Gastrocnemius medialis (tissue), 4 donors: ENCODE measurements around the gene GIGYF2. TPM values are rescaled to one million over a fixed set of nuclear protein-coding genes. Genes with fewer than 3 reads are reported as not detected.

Experiments
- ATAC-seq, 2 donors: fragments of 150-250 bp; one replicate each; pipeline ENCODE4 v1.9.1; 2016
- DNase-seq, 2 donors: peaks; one replicate each; pipeline ENCODE4 v3.0.0-alpha.2; 2019
- H3K27ac ChIP-seq, 4 donors: fragments of 200-600 bp; sonication (generic); 1 replicate in 1 of 4; 2 replicates in 3 of 4; pipeline ENCODE4 v1.5.1; 2016 to 2018; ENCODE audit warnings: mild to moderate bottlenecking in 2 of 4, moderate library complexity in 1 of 4
- H3K27me3 ChIP-seq, 3 donors: fragments of 200-600 bp; sonication (generic) in 2 of 3; 1 replicate in 1 of 3; 2 replicates in 2 of 3; pipeline versions ENCODE4 v1.5.1 to v1.6.0; 2016 to 2019; ENCODE audit warnings: mild to moderate bottlenecking in 1 of 3, moderate library complexity in 1 of 3
- H3K36me3 ChIP-seq, 2 donors: fragments of 200-600 bp; sonication (generic) in 1 of 2; one replicate each; pipeline ENCODE4 v1.5.1; 2017 to 2018
- H3K4me1 ChIP-seq, 2 donors: fragments of 200-600 bp; sonication (generic) in 1 of 2; one replicate each; pipeline ENCODE4 v1.5.1; 2016 to 2017; ENCODE audit warnings: mild to moderate bottlenecking in 2 of 2
- H3K4me3 ChIP-seq, 4 donors: fragments of 200-600 bp; sonication (generic) in 3 of 4; 1 replicate in 1 of 4; 2 replicates in 3 of 4; pipeline ENCODE4 v1.5.1; 2016 to 2019; ENCODE audit warnings: mild to moderate bottlenecking in 2 of 4
- H3K9me3 ChIP-seq, 3 donors: fragments of 200-600 bp; sonication (generic) in 2 of 3; 1 replicate in 1 of 3; 2 replicates in 2 of 3; pipeline ENCODE4 v1.5.1; 2016 to 2019
- CTCF ChIP-seq, 5 experiments: fragments of 450-650 bp in 3 of 5; fragments of 200-600 bp in 2 of 5; sonication (generic) in 2 of 5; IDR thresholded peaks in 4 of 5; conservative IDR thresholded peaks in 1 of 5; 1 replicate in 4 of 5; 2 replicates in 1 of 5; pipeline ENCODE4 v1.5.1; 2016 to 2019; ENCODE audit warnings: antibody characterized with exemption in 5 of 5, mild to moderate bottlenecking in 3 of 5, moderate library complexity in 3 of 5
- POLR2A ChIP-seq, 2 donors: fragments of 450-650 bp; IDR thresholded peaks; one replicate each; pipeline ENCODE4 v1.6.1; 2017; ENCODE audit warnings: antibody characterized with exemption in 2 of 2, mild to moderate bottlenecking in 2 of 2, moderate library complexity in 2 of 2
- in situ Hi-C, 4 donors: fragments of 200-750 bp; cut with MboI; loops; one replicate each; pipeline versions ENCODE4 v1.15.0 to v1.8.0; 2017; ENCODE audit warnings: low sequenced_read_pairs in 4 of 4
- intact Hi-C: fragments of 100-400 bp; cut with DNase I; formaldehyde crosslinking; loops from one replicate; pipeline ENCODE4 v1.15.1; 2023; ENCODE audit warnings: low total_unique reads
- total RNA-seq, 4 donors: library from RNA; depleted of rRNA; stranded (reverse); fragments of >200 nt; gene quantifications; one replicate each; pipeline versions ENCODE4 v1.1.0 to v1.2.3, GENCODE V29; 2016

The GIGYF2 gene
- total RNA-seq, 4 donors from 2014 or later: 55.7 to 87.8 (median 66.1) TPM

DNA sequence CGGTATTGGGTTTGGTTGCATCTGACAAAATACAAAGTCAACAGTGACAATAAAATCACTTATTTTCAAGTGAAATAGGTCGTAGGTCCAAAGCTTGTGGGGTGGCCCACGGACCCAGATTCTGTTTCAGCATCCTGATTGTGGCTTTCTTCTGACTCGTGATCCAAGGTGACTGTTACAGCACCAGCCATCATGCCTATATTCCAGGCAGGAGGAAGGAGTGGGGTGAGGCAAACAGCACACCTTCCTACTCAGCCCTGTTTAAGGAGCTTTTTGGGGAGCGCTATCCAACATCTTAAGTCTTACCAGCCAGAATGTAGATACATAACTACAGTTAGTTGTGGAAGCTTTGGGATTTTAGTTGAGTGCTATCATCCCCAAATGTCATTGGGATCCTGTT, 164.2 kb downstream of the GIGYF2 start:
- Histone ChIP-seq H3K27ac (no peak overlapping the region), H3K4me1 (peaks cover 4 to 17% of the 10 kb centered on the region in 2 donors), H3K9me3 (no peaks in the 10 kb centered on the region), H3K36me3 (peaks cover 0 to 30% of the 10 kb centered on the region in 2 donors), H3K27me3 (no peaks in the 10 kb centered on the region), H3K4me3 (no peak overlapping the region)
- intact Hi-C loops (no loop called here), in situ Hi-C loops (loop anchor here in 1 of 4 donors (25.0 kb wide), 1 partner anchor 249 kb away; no protein-coding TSS in a partner anchor)
- TF ChIP-seq POLR2A (IDR thresholded peaks at IDR 0.05): no peak
- TF ChIP-seq CTCF (IDR thresholded peaks at IDR 0.05 in 4 of 5, conservative IDR thresholded peaks at IDR 0.05 in 1 of 5): no peak
- DNase-seq (no peak), ATAC-seq (no peak)

GRCh38 chr2:232863996-232864395, 166.9 kb downstream of the GIGYF2 start:
- intact Hi-C loops: no loop called here
- ATAC-seq (no peak), DNase-seq (no peak)
- Histone ChIP-seq H3K4me3 (no peak overlapping the region), H3K27ac (no peak overlapping the region), H3K4me1 (peaks cover 0 to 3% of the 10 kb centered on the region in 2 donors), H3K27me3 (no peaks in the 10 kb centered on the region), H3K9me3 (no peaks in the 10 kb centered on the region), H3K36me3 (peaks cover 0 to 9% of the 10 kb centered on the region in 2 donors)
- in situ Hi-C loops: loop anchor here in 1 of 4 donors (25.0 kb wide), 1 partner anchor 252 kb away; no protein-coding TSS in a partner anchor
- TF ChIP-seq POLR2A (IDR thresholded peaks at IDR 0.05): no peak
- TF ChIP-seq CTCF (IDR thresholded peaks at IDR 0.05 in 4 of 5, conservative IDR thresholded peaks at IDR 0.05 in 1 of 5): no peak

DNA sequence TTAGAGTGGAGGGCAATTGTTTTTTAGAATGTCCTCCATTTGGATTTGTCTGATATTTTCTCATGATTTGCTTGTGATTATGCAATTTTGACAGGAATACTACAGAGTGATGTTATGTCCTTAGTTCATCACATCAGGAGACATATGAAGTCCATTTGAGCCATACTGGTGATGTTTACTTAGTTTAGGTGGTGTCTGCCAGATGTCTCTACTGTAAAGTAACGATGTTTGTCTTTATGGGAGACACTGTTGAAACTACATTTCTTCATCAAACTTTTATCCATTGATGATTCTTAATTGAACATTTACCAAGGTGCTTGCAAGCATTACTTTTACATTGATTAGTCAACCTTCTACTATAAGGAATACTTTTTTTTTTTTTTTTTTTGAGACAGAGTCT, 168.0 kb downstream of the GIGYF2 start:
- no peak overlapping the region for H3K4me3 ChIP-seq
- intact Hi-C loops (no loop called here), in situ Hi-C loops (loop anchor here in 1 of 4 donors (25.0 kb wide), 1 partner anchor 253 kb away; no protein-coding TSS in a partner anchor)
- no peaks in the 10 kb centered on the region for H3K27me3 ChIP-seq
- H3K9me3 ChIP-seq: no peaks in the 10 kb centered on the region
- peaks cover 0 to 6% of the 10 kb centered on the region in 2 donors for H3K36me3 ChIP-seq
- no peak for ATAC-seq
- H3K27ac ChIP-seq: no peak overlapping the region
- TF ChIP-seq CTCF (IDR thresholded peaks at IDR 0.05 in 4 of 5, conservative IDR thresholded peaks at IDR 0.05 in 1 of 5) (no peak), POLR2A (IDR thresholded peaks at IDR 0.05) (no peak)
- no peak for DNase-seq
- H3K4me1 ChIP-seq: no peaks in the 10 kb centered on the region

DNA sequence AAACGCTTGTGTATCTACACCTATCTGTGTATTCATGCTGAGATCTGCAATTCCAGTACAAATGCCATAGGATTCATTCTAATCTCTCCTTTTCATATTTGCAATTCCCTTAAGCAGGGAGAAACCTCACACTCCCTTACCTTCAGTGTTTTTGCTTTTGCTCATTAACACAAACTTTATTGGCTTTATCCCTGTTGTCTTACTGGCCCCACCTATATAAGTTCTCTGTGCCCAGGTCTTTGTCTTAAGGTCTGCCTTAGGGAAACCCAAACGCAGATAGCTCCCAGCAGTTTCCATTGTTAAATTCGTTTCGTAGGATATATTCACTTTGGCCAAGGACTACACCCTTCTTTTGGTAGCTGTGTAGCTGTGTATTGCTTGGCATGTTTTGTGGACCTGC, 169.0 kb downstream of the GIGYF2 start:
- in situ Hi-C loops: loop anchor here in 1 of 4 donors (25.0 kb wide), 1 partner anchor 254 kb away; no protein-coding TSS in a partner anchor
- Histone ChIP-seq H3K9me3 (no peaks in the 10 kb centered on the region), H3K27me3 (no peaks in the 10 kb centered on the region), H3K4me3 (no peak overlapping the region), H3K36me3 (peaks cover 0 to 5% of the 10 kb centered on the region in 2 donors), H3K4me1 (no peaks in the 10 kb centered on the region), H3K27ac (no peak overlapping the region)
- ATAC-seq (no peak), DNase-seq (no peak)
- intact Hi-C loops: no loop called here
- TF ChIP-seq POLR2A (IDR thresholded peaks at IDR 0.05): no peak
- no peak for TF ChIP-seq CTCF (IDR thresholded peaks at IDR 0.05 in 4 of 5, conservative IDR thresholded peaks at IDR 0.05 in 1 of 5)
